Tibial nerve (tissue), 4 donors: ENCODE results near the gene MAP3K12.

Source experiments
- CTCF ChIP-seq, 5 experiments: fragments of 200-600 bp in 3 of 5; fragments of 450-650 bp in 2 of 5; sonication (generic) in 3 of 5; IDR thresholded peaks; one replicate each; pipeline ENCODE4 v1.5.1; 2016 to 2019; ENCODE audit warnings: antibody characterized with exemption in 5 of 5, mild to moderate bottlenecking in 3 of 5, moderate library complexity in 2 of 5
- EP300 ChIP-seq, 2 donors: sonication (generic); formaldehyde crosslinking; IDR thresholded peaks; one replicate each; pipeline ENCODE4 v1.6.1; 2017; ENCODE audit warnings: antibody characterized with exemption in 2 of 2, mild to moderate bottlenecking in 1 of 2

DNA sequence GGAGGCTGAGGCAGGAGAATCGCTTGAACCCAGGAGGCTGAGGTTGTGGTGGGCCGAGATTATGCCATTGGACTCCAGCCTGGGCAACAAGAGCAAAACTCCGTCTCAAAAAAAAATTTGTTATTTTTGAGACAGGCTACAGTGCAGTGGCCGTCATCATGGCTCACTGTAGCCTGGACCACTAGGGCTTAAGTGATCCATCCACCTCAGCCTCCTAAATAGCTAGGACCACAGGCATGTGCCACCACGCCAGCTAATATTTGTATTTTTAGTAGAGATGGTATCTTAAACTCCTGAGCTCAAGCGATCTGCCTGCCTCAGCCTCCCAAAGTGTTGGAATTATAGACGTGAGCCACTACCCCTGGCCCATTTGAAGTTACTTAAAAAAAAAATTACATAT is 48.3 kb downstream of the MAP3K12 start:
- TF ChIP-seq CTCF (IDR thresholded peaks at IDR 0.05) = no peak
- TF ChIP-seq EP300 (IDR thresholded peaks at IDR 0.05) = no peak
